ENCODE measurements around the gene STX4.
A peak's percentile ranks its signal among the peaks of the same experiment; 100 is the strongest.

Gene STX4, protein sequence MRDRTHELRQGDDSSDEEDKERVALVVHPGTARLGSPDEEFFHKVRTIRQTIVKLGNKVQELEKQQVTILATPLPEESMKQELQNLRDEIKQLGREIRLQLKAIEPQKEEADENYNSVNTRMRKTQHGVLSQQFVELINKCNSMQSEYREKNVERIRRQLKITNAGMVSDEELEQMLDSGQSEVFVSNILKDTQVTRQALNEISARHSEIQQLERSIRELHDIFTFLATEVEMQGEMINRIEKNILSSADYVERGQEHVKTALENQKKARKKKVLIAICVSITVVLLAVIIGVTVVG

DNA sequence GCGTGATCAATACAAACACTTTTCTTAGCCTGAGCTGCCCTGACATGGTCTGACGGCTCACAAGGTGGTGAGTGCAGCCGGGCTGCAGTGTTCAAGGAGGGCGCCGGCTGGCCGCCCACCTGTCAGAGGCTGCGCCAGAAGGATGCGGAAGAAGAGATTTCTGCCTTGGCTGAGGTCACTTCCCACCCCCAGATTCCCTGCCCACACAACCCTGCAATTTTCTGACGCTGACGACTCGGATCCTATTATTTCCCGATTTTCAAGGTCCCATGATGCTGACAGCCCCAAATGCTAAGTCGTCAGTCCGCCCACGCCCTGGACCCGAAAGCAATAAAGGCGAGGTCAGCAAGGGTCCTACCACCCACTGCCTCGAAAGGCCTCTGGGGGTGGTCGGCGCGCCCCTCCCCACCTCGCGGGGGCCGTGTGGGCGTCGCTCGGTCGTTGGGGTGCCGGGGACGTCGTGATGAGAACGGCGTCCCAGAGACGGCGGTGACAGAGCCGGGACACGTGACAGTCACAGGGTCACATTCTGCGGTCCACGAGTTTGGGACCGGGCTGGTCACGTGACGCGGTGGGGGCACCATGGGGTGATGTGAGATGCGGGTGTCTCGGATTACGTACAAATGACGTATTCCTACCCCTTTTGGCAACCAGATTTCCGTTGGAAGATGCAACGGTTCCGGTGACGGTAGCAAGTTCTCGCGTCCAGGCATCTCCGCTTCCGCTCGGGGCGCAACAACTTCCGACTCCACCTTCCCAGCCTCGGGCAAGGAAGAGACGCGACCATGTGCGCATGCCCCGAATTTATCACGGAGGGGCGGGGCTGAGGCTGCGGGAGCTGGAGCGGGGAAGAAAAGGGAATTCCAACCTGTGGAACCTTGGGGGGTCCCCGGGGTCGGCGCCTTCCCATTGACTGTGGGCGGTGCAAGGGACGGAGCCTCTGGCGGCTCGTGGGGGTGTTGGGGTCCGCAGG is at the start of gene STX4:
STX4 (plus strand) TSS at position 823 of the 973 bp plus-strand sequence. CDS start 248 bp downstream, outside the sequence.
- no peak for TF ChIP-seq JUND (IDR thresholded peaks at IDR 0.05; ENCODE audit: low read depth)
- in situ Hi-C loops (cut with HindIII; ENCODE audit: low pct_unique_long_range_greater_than_20kb, low sequenced_read_pairs) = no loop called here
- DNase-seq (ENCODE audit: low read depth in 1 of 2, low spot score in 1 of 2) = peak; percentile 93 to 98

GRCh38 chr16:30983898-30984610 is 49.3 kb upstream of the STX4 start:
- no peak for DNase-seq (ENCODE audit: low read depth in 1 of 2, low spot score in 1 of 2)
- in situ Hi-C loops (cut with HindIII; ENCODE audit: low pct_unique_long_range_greater_than_20kb, low sequenced_read_pairs) = no loop called here
- TF ChIP-seq JUND (IDR thresholded peaks at IDR 0.05; ENCODE audit: low read depth) = no peak

DNA sequence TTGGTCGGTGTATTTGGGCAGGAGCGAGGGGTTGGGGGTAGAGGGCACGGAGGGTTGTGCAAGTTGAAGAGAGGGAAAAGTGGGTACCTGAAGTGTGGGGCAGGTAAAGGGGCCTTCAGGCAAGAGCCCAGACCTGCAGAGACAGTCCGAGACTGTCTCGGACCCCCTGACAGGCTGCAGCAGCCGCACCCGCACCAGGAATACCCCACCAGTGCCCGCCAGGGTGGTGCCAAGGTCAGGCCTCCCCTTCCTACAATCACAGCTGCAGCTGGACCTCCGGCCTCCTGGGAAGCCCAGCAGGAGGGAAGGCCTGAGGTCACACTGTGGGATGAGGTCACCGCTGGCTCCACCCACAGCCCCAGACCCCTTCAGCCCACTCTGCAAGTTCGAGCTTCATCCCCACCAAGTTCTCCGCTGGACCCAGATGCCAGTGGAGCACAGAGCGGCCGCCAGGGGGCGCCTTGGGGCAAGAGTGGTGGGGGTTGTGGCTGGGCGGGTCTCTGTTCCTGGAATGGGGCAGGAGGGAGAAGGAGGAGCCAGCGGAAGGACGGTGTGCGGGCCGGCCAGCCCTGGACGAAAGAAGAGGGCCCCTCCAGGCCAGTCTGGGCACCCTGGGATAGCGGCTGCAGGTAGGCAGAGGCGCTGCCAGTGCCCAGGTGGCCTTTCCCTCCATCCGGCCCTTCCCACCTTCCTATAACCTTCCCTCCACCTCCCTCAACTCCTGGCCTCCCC is 48.5 kb upstream of the STX4 start, which contains the start of gene HSD3B7:
HSD3B7 (plus strand) TSS at position 539 of the 732 bp plus-strand sequence. CDS start 452 bp downstream, outside the sequence.
- DNase-seq (ENCODE audit: low read depth in 1 of 2, low spot score in 1 of 2) = peak; percentile 88 to 97
- TF ChIP-seq JUND (IDR thresholded peaks at IDR 0.05; ENCODE audit: low read depth) = no peak
- in situ Hi-C loops (cut with HindIII; ENCODE audit: low pct_unique_long_range_greater_than_20kb, low sequenced_read_pairs) = no loop called here

DNA sequence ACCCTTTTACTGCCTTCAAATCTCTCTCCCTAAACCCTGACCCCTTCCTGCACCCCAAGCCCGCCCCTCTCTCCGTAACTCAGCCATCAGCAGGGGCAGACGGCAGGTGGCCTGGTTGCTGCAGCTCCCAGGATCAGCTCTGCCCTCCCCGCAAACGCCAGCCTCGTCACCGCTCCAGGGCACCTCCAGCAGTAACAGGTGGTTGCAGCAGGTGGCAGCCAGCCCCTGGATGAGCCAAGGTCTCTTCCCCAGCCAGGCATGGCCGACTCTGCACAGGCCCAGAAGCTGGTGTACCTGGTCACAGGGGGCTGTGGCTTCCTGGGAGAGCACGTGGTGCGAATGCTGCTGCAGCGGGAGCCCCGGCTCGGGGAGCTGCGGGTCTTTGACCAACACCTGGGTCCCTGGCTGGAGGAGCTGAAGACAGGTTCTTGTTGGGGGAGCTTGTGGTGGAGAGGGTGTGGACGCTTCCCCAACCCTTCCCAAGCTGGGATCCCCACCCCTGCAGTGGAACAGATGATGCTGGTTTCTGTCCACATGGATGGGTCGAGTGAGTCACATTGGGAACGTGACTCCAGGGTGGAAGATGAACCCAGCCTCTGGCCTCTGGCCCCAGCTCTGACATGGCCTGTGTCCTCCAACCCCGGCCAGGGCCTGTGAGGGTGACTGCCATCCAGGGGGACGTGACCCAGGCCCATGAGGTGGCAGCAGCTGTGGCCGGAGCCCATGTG is 47.8 kb upstream of the STX4 start:
- in situ Hi-C loops (cut with HindIII; ENCODE audit: low pct_unique_long_range_greater_than_20kb, low sequenced_read_pairs) = no loop called here
- no peak for TF ChIP-seq JUND (IDR thresholded peaks at IDR 0.05; ENCODE audit: low read depth)
- peak; percentile 91 to 97 for DNase-seq (ENCODE audit: low read depth in 1 of 2, low spot score in 1 of 2)

DNA sequence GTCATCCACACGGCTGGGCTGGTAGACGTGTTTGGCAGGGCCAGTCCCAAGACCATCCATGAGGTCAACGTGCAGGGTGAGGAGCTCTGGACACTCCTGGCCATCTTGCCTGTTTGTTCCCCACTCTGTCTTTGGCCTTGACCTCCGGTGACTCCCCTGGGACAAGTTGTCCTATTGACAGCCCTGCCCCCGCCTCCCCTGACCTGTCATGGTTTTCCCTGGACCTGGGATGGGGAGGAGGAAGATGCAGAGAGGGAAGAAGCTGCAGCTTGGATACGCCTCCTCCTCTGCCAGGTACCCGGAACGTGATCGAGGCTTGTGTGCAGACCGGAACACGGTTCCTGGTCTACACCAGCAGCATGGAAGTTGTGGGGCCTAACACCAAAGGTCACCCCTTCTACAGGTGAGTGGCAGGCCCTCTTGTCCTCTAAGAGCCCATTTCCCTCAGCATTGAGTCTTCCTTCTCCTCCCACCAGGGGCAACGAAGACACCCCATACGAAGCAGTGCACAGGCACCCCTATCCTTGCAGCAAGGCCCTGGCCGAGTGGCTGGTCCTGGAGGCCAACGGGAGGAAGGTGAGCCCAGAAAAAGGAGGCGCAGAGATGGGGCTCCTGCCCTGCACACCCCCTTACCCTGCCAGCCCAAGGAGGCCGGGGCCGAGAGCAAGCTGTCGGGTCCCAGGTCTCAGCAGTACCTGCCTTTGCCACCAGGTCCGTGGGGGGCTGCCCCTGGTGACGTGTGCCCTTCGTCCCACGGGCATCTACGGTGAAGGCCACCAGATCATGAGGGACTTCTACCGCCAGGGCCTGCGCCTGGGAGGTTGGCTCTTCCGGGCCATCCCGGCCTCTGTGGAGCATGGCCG is 47.0 kb upstream of the STX4 start:
- no peak for DNase-seq (ENCODE audit: low read depth in 1 of 2, low spot score in 1 of 2)
- in situ Hi-C loops (cut with HindIII; ENCODE audit: low pct_unique_long_range_greater_than_20kb, low sequenced_read_pairs) = no loop called here
- no peak for TF ChIP-seq JUND (IDR thresholded peaks at IDR 0.05; ENCODE audit: low read depth)

- DNase-seq (ENCODE audit: low read depth in 1 of 2, low spot score in 1 of 2) = no peak
- in situ Hi-C loops (cut with HindIII; ENCODE audit: low pct_unique_long_range_greater_than_20kb, low sequenced_read_pairs) = no loop called here
- TF ChIP-seq JUND (IDR thresholded peaks at IDR 0.05; ENCODE audit: low read depth) = no peak
Observed at GRCh38 chr16:30987581-30988190, 45.7 kb upstream of the STX4 start.

DNA sequence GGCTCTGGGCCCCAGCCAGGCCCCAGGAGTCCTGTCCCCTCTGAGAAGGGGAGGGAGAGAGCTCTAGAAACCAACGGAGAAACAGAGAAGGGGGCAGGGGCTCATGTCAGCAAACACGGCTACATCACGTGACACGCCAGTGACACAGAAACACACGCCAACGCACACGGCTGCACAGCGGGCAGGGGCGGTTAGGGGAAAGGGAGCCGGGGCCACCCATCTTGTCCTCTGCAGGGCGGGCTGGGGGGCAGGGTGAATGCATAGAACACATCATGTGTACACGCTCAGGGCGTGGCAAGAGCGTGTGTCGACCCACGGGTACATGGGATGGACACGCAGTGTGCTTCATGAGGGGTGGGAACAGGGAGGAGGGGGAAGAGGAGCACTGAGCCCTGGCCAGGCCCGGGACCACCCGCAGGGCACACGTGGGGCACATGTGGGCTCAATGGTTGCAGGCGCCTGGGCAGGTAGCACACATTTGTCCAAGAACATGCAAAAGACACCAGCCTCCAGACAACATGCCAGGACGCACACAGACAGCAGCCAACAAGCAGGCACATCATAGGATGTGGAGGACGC is 43.8 kb upstream of the STX4 start:
- TF ChIP-seq JUND (IDR thresholded peaks at IDR 0.05; ENCODE audit: low read depth) = no peak
- no peak for DNase-seq (ENCODE audit: low read depth in 1 of 2, low spot score in 1 of 2)
- in situ Hi-C loops (cut with HindIII; ENCODE audit: low pct_unique_long_range_greater_than_20kb, low sequenced_read_pairs) = no loop called here

DNA sequence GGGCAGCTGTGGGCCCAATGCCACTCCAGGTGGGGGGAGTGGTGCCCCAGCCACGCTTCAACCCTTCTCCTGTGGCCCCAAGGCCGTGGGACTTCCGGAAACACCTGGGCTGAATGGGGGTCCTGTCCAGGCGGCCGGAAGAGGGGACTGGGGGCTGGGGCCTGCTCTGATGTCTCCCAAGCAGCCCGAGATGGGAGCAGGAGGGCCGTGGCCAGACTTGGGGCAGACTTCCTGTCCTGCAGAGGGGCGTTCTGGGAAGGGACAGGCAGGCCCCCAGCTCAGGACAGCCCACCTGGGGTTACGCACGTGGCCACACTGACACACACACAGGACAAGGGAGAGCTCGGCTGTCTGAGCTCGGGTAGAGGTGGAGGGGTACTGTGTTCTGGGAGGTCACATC is 43.3 kb upstream of the STX4 start:
- in situ Hi-C loops (cut with HindIII; ENCODE audit: low pct_unique_long_range_greater_than_20kb, low sequenced_read_pairs) = no loop called here
- TF ChIP-seq JUND (IDR thresholded peaks at IDR 0.05; ENCODE audit: low read depth) = no peak
- no peak for DNase-seq (ENCODE audit: low read depth in 1 of 2, low spot score in 1 of 2)

- DNase-seq (ENCODE audit: low read depth in 1 of 2, low spot score in 1 of 2) = no peak
- no peak for TF ChIP-seq JUND (IDR thresholded peaks at IDR 0.05; ENCODE audit: low read depth)
- in situ Hi-C loops (cut with HindIII; ENCODE audit: low pct_unique_long_range_greater_than_20kb, low sequenced_read_pairs) = no loop called here
Observed at GRCh38 chr16:30991052-30991451, 42.3 kb upstream of the STX4 start.

DNA sequence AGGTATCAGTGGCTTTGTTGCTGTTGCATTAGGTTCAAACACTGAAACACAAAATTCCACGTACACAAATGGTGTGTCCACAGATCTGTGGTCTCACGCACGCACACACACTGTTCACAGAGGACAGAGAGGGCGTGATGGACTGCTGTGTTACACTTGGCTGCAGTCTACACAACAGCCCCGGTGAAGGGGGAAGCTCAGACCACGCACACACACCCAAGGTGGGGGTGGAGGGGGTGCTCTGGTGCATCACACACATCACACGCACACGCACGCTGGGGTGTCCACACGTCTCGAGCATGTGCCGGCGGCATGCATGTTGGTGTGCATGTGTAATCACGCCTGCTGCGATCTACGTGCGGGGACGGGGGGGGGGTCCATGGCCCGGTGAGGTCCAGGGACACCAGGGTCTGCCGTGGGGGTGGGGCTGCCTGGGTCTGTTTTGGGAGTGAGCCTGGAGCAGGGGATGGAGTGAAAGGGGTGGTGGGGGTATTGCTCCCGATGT is 41.0 kb upstream of the STX4 start:
- DNase-seq (ENCODE audit: low read depth in 1 of 2, low spot score in 1 of 2) = no peak
- no peak for TF ChIP-seq JUND (IDR thresholded peaks at IDR 0.05; ENCODE audit: low read depth)
- in situ Hi-C loops (cut with HindIII; ENCODE audit: low pct_unique_long_range_greater_than_20kb, low sequenced_read_pairs) = no loop called here

Data from T47D (cell line).